ENCODE data around the gene SPRR4.
"Not testable (repeated sequence)": the region's sequence is repeated elsewhere in the genome, so short reads cannot be mapped to it uniquely, and the experiment has no call there.

Gene SPRR4

GRCh38 chr1:152967201-152967600 is 3.2 kb upstream of the SPRR4 start:
- no peak for DNase-seq
- ATAC-seq: no peak

- ATAC-seq: no peak
Measured at GRCh38 chr1:152968248-152968647, 2.2 kb upstream of the SPRR4 start.

GRCh38 chr1:152969036-152969435 is 1.4 kb upstream of the SPRR4 start:
- ATAC-seq (no peak), DNase-seq (no peak)

More at GRCh38 chr1:152968248-152968647, 2.2 kb upstream of the SPRR4 start:
- DNase-seq: no peak

GRCh38 chr1:152972196-152972886 is 1.9 kb downstream of the SPRR4 start:
- ATAC-seq: no peak
- DNase-seq: no peak

- ATAC-seq: no peak
- no peak for DNase-seq
Measured at GRCh38 chr1:152976688-152977087, 6.2 kb downstream of the SPRR4 start.

- ATAC-seq: no peak
- no peak for DNase-seq
Measured at GRCh38 chr1:152977614-152978013, 7.2 kb downstream of the SPRR4 start.

- DNase-seq (no peak), ATAC-seq (no peak)
Measured at GRCh38 chr1:152980676-152981075, 10.2 kb downstream of the SPRR4 start.

GRCh38 chr1:152981146-152981871 is 10.9 kb downstream of the SPRR4 start:
- ATAC-seq (no peak), DNase-seq (no peak)

- ATAC-seq: no peak
- no peak for DNase-seq
Measured at GRCh38 chr1:152982076-152982475, 11.6 kb downstream of the SPRR4 start.

GRCh38 chr1:152983234-152983633 is 12.8 kb downstream of the SPRR4 start:
- ATAC-seq (no peak), DNase-seq (no peak)

GRCh38 chr1:152983743-152984142 is 13.3 kb downstream of the SPRR4 start, which contains the start of gene SPRR1A:
SPRR1A (plus strand) TSS chr1:152984081; CDS start chr1:152985231, 1,150 bp downstream.
- ATAC-seq (no peak), DNase-seq (no peak)

GRCh38 chr1:152986578-152986977 is 16.1 kb downstream of the SPRR4 start:
- no peak for DNase-seq
- ATAC-seq: no peak

- DNase-seq (no peak), ATAC-seq (no peak)
Measured at GRCh38 chr1:152993186-152993585, 22.7 kb downstream of the SPRR4 start.

GRCh38 chr1:152995842-152996241 is 25.4 kb downstream of the SPRR4 start:
- ATAC-seq: no peak
- no peak for DNase-seq

GRCh38 chr1:152996633-152997400 is 26.4 kb downstream of the SPRR4 start:
- DNase-seq: no peak
- ATAC-seq: no peak

- no peak for ATAC-seq
- no peak for DNase-seq
Measured at GRCh38 chr1:152997901-152998300, 27.5 kb downstream of the SPRR4 start.

GRCh38 chr1:152998476-152998875 is 28.0 kb downstream of the SPRR4 start:
- no peak for DNase-seq
- ATAC-seq: no peak

- DNase-seq (no peak), ATAC-seq (no peak)
Measured at GRCh38 chr1:152999818-153000217, 29.4 kb downstream of the SPRR4 start.

- DNase-seq (no peak), ATAC-seq (no peak)
Measured at GRCh38 chr1:153000294-153000693, 29.8 kb downstream of the SPRR4 start.

GRCh38 chr1:153001382-153001781 is 30.9 kb downstream of the SPRR4 start, which contains the start of gene SPRR3:
SPRR3 (plus strand) TSS chr1:153001749; CDS start chr1:153003021, 1,272 bp downstream.
- no peak for ATAC-seq
- no peak for DNase-seq

- ATAC-seq, DNase-seq: not testable (repeated sequence)
Measured at GRCh38 chr1:153011235-153011758, 40.8 kb downstream of the SPRR4 start.

GRCh38 chr1:153021829-153022228 is 51.4 kb downstream of the SPRR4 start:
- DNase-seq, ATAC-seq: not testable (repeated sequence)
